Activated CD4-positive, alpha-beta T cell treated with anti-CD3 and anti-CD28 coated beads for 1 hour (primary cell): ENCODE measurements around the gene CAMK2A.

Experiments
- DNase-seq: peaks from one replicate; pipeline ENCODE4 v3.0.0-alpha.2; 2020

CAMK2A gene

DNA sequence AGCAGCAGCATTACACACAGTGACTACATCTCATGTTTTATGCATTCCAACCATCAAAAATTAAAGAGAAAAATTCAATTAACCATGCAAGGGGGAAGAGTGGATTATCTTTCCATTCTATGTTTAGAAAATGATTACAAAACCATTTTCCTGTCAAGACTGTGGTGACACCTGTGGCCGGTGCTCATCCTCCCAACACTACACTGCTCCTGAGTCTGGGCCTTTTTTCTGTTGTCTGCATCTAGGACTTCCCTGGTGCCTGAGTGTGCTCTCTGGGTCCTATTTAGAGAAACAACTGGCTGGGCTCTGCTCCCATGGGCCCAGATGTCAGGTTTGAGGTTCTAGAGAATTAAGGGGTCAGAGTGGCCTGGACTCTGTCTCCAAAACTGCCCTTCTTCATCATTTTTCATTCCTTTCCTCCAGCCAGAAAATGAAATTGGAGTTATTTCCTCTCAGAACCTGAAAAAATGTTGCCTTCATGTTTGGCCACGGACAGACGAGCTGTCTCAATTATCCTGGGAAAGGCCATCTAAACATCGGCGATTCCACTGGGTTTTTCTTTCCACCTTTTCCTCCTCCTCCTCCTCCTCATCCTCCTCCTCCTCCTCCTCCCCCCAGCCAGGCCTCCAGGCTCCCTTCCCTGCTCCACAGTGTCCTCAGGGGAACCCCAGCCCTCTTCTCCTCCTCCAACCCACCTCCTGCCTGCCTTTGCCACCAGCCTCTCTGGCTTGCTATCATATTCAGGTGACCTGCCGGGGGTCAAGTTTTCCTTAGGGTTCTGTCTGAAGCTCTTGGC, 24.5 kb upstream of the CAMK2A start:
- no peak for DNase-seq

DNA sequence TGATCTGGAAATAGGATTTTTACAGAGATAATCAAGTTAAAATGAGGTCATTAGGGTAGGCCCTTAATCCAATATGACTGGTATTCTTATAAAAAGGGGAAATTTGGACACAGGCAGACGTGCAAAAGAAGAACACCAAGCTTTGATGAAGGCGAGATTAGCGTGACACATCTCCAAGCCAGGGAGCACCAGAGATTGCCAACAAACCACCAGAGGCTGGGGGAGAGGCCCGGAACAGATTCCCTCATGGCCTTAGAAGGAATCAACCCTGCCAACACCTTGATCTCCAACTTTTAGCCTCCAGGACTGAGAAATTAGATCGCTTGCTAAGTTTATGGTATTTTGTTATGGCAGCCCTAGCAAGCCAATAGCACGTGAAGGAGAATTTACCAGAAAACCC, 23.9 kb upstream of the CAMK2A start:
- no peak for DNase-seq

DNA sequence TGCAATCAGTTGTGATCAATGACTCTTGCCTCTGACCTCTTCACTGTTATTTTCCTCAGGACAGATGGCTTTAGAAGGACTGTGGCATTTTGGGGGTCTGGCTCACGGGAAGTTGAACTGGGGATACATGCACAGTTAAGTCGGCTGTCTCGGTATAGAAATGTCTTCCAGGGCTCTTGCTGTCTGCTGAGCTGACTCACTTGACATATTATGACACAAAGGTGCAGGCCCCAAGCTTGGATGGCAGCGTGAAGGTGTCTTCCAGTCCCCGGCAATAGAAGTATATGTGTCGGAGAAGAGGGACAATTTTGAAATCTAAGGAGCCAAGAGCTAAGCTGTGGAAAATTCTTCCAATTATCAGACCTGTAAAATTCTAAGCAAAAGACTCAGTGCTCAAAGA, 22.9 kb upstream of the CAMK2A start:
- DNase-seq: no peak

DNA sequence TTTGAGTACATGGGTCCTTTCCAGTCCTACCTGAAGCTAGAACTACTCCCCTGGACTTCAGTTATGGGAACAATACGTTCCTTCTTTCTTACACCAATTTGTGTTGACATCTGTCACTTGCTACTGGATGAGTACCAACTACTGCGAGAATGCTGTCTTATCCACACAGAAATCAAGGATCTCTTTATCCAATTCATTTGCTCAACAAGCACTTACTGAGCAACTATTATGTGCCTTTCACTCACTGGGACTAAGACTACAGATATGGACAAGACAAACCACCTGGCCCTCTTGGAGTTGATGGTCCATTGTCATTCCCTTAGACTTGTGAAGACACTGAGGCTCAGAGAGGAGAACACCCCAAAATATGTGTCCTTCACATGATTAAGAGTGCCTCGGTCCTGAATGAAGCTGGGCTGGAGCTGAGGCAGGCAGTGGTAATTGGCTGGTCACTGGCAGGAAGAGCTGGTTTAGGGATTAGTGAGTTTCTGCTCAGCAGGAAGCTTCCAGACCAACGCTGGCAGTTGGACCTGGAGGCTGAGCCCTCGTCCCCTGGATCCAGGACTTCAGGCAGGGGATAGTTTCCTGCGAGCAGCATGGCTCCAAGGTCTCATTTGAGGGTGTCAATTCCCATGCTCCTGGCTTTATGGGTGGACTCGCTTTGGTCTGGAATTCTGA, 21.6 kb upstream of the CAMK2A start:
- no peak for DNase-seq

DNA sequence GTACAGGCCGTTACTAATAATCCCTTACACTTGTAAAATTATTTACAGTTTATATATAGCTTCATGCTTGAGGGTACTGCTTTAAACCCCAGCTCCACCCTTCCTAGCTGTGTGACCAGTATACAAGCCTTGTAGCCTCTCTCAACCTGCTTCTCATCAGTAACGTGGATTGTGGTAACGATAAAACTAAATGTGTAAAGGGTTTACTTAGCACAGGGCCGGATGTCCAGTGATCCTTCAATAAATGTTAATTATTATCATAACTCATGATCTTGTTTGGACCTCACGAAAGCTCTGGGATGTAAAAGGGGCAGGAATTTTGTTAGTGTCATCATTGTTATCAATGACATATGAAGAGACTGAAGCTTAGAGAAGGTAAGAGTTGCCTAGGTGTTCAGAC, 20.7 kb upstream of the CAMK2A start:
- no peak for DNase-seq

DNA sequence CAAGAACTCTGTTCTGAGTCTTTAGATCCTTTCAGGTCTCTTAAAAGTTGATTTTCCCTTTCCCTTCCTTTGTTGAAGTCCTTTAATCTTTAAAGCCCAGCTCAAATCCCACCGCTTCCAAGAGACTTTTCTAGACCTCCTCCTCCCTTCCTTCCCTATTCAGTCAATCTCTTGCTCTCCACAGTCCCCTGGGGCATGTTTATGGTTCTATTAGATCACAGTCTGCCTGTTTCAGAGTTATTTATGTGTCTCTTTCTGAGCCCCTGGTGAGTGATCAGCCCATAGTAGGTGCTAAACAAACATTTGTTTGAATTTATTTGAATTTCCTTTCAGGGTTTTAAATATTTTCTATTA, 20.3 kb upstream of the CAMK2A start:
- no peak for DNase-seq

DNA sequence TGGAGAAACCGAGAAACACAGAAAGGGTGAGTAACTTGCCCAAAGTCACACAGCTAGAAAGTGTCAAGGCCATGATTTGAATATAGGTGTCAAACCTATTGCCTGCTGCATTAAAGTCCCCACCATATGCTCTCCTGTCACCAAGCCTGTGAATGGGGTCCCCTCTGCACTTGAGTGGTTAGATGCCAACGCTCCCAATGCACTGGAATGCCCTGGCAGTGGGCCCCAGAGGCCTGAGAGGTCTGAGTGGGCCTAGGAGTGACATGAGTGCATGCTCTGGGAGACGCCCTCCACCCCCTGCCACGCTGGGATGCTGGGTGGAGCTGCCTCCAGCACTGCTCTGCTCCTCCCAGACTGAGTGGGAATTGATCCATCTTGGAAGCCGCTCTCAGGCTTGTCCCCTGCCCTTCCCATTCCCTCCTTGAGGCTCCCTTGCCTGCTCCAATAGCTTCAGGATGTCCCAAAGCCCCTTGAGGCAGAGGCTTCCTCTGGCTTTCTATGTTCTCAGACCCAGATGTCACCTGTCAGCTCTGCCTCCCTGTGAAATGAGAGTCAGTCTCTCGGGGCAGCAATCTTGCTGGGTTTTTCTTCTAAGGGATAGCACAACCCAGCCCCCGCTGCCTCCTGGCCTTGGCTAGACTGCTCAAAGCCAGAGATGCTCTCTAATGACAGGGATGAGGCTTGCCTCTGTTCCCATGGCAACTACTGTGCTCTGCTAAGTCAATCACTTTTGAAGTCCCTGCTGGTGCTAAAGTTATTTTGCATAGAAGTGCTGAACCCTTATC, 19.7 kb upstream of the CAMK2A start:
- no peak for DNase-seq

DNA sequence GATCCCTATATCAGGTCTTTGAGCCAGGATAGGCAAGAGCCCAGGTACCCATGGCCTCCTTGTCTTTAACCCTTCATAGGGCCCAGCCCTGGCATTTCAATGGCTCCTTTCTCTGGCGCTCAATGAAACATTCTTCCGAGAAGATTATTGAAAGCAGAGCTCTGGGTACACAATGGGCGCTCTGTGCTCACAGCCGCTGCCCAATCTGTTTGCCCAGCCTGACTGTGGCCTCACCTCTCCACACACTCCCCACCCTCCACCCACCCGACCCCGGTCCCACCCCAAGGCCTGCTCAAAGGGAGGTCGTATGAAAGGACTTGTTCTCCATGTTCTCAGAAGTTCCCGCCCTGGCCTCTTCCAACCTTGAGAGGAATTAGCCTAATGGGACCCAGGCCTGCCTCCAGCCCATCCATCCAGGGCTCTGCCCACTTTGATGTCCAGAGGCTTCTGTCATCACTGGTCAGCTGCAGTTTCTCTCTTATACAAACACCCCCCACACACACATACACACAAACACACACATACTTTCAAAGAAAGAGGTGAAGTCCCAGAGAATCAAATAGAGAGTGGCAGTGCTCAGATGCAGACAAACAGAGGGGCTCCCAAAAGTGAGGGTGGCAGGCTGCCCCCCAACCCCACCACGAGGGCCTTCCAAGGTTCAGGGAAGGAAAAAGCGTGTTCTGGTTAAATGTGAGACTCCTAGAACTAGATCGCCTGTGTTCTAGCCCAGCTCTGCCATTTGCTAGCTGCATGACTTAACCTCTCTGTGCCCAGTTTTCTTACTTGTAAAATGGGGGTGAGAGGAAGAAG, 18.2 kb upstream of the CAMK2A start:
- DNase-seq: no peak

DNA sequence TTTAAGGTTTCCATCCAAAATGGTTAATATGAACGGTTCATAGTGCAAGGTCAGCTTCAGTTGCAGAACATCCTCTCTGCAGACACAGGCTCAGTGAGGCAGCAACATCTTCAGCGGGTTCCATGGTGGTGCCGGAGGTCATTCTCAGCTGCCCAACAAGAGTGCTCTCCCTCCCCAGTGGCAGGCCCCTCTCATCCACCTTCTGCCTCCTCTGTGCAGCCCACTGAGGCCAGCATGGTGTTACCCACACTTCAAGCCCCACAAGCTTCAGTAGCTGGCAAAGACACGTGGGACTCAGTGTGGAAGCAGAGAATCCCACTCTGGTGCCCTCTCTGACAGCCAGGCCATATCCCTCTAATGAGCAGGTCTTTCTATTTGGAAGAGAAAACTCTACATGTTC, 17.2 kb upstream of the CAMK2A start:
- no peak for DNase-seq

DNA sequence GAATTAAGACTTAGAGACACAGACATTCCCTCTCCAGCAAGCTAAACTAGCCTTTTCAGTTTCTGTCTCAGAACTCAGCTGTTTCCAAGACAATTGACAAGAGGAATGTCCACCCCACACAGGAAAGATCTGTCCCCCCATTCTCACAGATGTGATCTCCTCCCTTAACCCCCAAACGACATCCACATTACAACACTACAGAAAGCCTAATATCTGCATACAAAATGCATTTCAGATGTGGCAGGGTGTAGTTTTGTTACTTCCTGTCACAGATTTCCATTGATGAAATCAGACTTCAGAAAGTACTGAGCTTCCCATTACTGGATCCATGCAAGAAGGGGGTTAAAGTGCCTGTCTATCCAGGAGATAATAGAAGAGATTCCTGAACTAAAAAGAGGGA, 16.0 kb upstream of the CAMK2A start:
- no peak for DNase-seq

DNA sequence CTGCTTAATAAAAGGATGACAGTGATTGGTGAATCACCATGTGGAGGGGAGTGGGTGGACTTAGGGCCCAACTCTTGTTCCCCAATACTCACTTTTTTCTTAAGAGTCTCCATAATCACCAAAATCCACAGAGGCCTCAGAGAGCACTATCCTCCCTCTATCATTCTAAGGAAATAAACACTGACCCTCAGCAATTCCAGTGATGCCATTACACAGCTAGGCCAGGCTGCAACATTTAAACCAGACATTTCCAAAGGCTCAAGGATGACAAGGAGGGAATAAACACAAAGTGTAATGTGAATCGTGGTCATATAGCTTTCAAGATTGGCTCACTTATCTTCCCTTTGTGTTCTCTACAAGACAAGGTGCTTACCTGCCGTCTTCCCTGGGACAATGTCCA, 15.5 kb upstream of the CAMK2A start:
- DNase-seq: no peak

DNA sequence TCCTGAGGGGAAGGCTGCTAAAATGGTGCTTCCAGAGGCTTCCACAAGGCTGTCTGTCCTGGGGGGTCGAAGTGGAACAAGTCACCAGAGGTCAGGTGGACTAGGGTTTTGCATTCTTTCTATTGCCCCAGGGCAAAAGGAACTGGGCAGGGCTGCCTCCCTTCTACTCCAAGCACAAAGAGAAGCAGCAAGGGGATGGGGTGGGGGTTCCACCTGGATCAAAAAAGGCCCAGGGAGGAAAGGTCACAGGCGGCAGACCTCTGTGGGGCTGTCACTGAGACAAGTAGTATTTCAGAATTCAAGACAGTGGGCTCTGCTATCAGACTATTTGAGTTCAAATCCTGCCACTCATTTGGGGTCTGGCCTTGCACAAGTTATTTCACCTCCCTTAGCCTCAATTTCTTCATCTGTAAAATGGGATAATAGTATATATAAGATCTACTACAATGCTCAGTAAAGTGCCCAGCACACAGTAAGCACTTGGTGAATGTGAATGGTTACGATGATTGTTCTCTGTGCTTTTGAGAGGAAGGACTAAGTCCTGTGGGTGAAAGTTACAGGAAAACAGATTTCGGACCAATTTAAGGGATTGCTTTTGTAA, 15.0 kb upstream of the CAMK2A start:
- no peak for DNase-seq

DNA sequence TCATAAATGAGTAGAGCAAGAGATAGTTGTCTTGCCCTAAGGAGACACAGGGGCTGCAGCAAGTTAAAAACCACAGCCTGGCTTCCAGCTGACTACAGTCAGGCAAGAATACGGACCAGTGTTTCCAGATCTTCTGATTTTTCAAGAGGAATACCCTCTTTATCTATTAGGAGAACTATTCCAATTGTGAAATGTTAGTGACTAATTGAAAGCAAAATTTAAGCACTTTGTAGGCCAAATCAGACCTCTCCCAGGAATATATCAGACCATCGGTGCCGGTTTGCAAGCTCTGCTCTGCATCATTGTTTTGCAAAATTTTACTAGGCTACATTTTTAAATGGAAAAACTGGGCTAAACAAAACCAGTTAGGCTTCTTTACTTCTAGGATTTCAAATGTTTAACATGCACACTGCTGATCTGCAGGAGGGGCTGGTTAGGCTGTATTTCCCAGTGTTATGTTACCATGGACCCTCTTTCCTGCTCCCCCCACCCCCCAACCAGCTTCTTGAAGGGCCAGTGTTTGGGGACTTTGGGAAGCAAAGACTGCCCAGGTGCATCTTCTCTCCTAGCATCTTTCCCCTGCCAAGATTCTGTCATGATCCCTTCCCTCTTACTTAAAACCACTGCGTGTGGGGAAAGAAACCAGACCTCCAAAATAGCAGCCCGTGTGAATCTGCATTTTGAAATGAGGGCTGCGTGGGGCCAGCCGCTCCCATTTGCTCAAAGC, 14.2 kb upstream of the CAMK2A start:
- no peak for DNase-seq

DNA sequence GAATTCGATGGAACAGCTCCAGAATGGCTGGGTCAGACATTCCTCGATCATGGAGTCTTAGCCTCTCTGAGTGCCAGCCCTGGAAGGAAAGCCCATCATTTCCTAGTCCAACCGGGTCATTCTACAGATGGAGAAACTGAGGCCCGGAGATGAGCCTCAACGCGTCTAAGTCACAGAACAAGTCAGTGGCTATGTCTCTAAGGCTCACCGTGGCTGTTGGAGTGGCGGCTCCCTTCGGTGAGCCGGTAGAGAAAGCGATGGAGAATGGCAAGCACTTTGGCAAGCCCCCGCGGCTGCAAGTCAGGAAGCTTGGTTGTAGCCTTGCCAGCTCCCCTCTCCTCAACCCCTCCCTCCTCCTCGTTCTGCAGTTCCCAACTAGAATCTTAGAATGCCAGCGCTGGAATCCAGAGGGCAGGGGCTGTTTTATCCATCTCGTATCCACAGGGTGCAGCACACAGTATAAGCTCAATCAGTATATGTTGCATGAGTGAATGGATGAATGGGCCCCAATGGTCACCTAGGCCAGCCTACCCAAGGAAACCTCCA, 13.6 kb upstream of the CAMK2A start:
- no peak for DNase-seq

DNA sequence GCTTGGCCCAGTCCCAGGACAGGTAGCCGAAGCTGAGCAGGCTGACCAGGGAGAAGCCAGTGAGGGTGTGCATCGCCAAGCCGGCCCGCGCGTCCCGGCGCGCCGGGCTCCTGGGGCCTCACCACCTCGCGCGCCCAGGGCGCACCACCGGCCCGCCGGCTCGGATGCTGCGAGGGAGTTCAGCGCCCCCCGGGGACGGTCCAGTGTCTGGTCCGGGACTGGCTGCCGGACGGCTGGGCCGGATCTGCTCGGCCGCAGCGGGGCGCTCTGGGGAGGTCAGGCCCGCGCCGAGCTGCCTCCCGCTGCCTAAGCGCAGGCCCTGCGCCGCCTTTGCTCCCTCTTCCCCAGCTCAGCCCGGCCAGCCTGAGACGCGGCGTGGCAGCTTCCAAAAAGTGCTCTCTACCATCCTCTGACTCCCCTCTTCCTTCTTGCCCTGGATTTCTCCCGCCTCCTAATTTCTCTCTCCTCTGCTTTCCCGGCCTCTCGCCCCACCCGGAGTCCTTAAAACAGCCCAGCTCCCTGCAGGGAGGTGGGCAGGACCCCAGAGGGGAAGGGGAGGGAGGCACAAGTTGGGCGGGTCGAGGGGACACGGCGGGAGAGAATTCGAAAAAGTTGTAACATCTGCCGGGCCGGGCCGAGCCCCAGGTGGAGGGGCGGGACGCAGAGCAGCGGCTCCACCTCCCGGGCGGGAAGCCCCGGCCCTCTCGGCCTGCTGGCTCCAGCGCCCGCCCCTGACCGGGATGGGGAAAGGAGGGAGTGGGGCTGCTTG, 12.9 kb upstream of the CAMK2A start, which contains the start of gene ARSI:
Gene ARSI, minus strand, starts transcription at position 605 of the 769 bp plus-strand sequence. Its CDS starts 532 bp downstream, at position 73.
- DNase-seq: no peak

DNA sequence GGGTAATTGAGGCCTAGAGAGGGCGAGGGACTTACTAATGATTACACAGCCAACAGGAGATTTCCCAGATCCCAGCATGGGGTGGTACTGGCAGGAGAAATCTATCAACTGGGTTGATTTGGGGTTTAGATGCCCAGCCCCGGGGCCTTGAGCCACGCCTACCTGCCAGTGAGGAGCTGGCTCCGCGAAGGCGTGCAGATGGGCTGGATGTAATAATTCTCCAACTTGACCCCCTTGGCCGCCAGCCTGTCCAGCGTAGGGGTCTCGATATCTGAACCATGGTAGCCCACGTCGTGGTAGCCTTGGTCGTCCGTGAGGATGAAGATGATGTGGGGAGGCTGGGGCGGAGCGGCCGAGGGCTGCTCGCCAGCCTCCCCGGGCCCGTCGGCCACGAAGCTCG, 12.3 kb upstream of the CAMK2A start:
- DNase-seq: no peak

DNA sequence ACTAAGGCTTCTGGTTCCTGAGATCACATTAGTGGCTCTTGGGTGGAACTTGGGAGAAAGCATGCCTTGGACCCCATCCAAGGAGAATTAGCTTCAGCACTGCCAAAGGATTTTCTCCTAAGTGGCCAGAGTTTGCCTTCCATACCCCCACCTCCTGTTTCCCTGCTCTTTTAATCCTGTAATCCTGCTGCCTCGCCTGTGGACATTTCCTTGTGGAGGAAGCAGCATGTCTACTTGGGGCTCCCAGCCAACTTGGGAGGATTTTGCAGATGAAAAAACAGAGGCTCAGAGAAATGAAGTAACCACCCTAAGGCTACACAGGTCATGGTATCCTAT, 11.6 kb upstream of the CAMK2A start:
- DNase-seq: no peak

DNA sequence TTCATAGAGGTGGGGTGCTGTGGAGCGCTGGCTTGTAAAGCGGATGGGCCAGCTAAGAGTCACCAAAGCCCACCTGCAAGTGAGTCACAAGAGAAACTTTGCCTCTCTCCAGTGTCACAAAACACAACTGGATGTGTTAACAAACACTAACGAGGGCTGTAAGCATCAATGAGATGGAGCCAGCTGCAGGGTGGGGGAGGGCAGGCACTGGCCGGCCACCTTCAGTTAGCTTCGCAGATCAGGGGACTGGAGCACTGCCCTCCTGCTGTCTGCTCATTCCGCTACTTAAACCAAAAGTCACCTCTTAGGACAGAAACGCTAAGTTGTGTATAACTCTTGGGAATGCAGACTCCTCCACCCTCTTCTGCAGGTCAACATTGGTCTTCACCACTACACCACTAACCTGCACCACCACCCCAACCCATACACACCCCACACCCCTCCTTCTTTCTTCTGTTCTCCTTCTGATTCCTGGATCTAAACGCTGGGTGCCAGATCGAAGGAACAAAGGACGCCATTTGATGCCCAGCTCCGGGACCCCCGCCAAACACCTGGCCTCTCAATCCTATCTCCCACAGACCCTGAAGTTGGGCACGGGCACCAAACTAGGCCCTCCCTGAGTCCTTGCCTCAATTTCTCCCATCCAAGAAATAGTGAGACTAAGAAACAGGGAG, 11.1 kb upstream of the CAMK2A start:
- DNase-seq: no peak

DNA sequence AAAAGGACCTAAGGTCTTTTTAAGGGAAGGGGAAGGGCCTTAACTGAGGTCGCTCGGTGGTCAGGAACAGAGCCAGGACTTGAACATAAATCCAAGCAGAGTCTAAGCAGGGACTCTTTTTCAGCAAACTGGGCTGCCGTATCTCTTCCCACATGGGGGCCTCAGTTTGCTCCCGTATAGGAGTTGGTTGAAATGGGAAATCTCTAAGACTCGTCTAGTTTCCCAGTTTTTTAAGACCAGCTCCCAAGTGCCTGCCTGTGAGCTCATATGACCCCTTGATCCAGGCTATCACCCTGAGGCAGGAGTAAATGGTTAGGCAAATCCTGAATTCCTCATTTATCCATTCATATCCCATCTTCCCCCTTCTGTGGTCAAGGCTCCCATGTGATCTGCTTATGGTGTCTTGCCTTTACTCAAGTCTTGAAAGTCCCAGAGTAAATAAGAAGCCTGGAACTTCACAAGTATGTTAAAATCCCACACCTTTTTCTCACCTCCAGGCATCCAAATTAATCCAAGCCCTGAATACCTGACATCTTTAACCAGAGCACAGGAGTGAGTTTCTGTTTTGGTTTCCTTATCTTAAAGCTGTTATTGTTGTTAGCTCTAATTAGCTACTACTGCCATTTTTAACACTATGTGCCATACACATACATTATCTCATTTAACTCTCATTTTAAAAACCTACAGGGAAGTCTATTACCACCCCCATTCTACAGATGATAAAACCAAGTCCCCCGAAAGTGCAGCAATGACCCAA, 10.2 kb upstream of the CAMK2A start:
- no peak for DNase-seq
